NT2/D1 (cell line): Measurements from ENCODE around the gene PPP1R1A.

ENCODE experiments used
- YY1 ChIP-seq: IDR thresholded peaks from 2 replicates; pipeline ENCODE4 v1.6.1; 2011; ENCODE audit not compliant: insufficient read length, insufficient read depth
- ZNF274 ChIP-seq: IDR thresholded peaks from 2 replicates; pipeline ENCODE4 v1.6.1; 2011; ENCODE audit warnings: mild to moderate bottlenecking, low read depth, low read length

DNA sequence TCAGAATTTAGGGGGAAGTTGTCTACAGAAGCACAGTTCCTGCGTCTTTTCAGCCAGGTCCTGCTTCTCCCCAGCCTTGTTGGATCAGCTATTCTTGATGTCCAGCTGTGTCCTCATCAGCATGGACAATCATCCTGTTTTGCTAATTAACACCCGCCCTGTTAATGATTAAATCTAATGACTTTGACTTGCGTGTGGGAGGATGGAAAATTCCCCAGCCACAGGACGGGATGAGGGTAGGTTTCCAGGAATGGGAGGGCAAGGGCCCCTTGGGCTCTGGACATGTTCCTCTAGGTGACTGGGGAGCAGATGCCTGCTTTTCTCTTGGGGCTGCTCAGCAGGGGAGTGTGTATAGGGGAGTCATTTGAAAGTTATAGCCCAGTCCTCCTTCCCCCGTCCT, 5.3 kb upstream of the PPP1R1A start:
- TF ChIP-seq YY1, result no peak
- no peak for TF ChIP-seq ZNF274
